Heart right ventricle (tissue), 16 donors: ENCODE data around the gene ZNF30. TPM values are rescaled to one million over a fixed set of nuclear protein-coding genes. Genes with fewer than 3 reads are reported as not detected.

Experiments used
- ATAC-seq, 8 donors: fragments of 200-7000 bp; cut with Tn5 transposase; one replicate each; pipeline ENCODE4 v1.9.1; 2020; ENCODE audit warnings: mild to moderate bottlenecking in 8 of 8, moderate library complexity in 8 of 8, moderate number of reproducible peaks in 1 of 8
- DNase-seq, 2 donors: peaks; one replicate each; pipeline ENCODE4 v3.0.0-alpha.2; 2020
- H3K27ac ChIP-seq, 10 donors: fragments of 200-600 bp; sonication (generic) in 2 of 10; one replicate each; pipeline versions ENCODE4 v1.5.0 to v1.8.0; 2020 to 2022; ENCODE audit warnings: mild to moderate bottlenecking in 3 of 10
- H3K27me3 ChIP-seq, 7 donors: fragments of 200-600 bp; one replicate each; pipeline ENCODE4 v1.8.0; 2021 to 2022; ENCODE audit warnings: mild to moderate bottlenecking in 2 of 7
- H3K36me3 ChIP-seq, 9 donors: fragments of 200-600 bp; sonication (generic) in 1 of 9; one replicate each; pipeline versions ENCODE4 v1.5.0 to v1.8.0; 2020 to 2022; ENCODE audit warnings: mild to moderate bottlenecking in 2 of 9
- H3K4me1 ChIP-seq, 9 donors: fragments of 200-600 bp; sonication (generic) in 1 of 9; one replicate each; pipeline versions ENCODE4 v1.5.0 to v1.8.0; 2020 to 2022; ENCODE audit warnings: mild to moderate bottlenecking in 4 of 9
- H3K4me3 ChIP-seq, 10 donors: fragments of 200-600 bp; sonication (generic) in 2 of 10; one replicate each; pipeline versions ENCODE4 v1.5.0 to v1.8.0; 2020 to 2022; ENCODE audit warnings: mild to moderate bottlenecking in 7 of 10, moderate library complexity in 2 of 10
- H3K9me3 ChIP-seq, 11 donors: fragments of 200-600 bp in 10 of 11; sonication (generic) in 2 of 11; one replicate each; pipeline versions ENCODE4 v1.5.0 to v1.8.0; 2013 to 2022; ENCODE audit warnings: mild to moderate bottlenecking in 2 of 11, control low read depth in 1 of 11, moderate library complexity in 1 of 11
- WGBS, 2 donors: extraction: QIAGEN DNeasy Blood & Tissue Kit; methylation state at CpG; one replicate each; pipeline ENCODE4 v1.1.7; 2013; ENCODE audit warnings: inconsistent platforms in 1 of 2; 5-methylcytosine and 5-hydroxymethylcytosine counted together
- intact Hi-C, 10 donors: fragments of 100-400 bp; cut with DNase I; formaldehyde crosslinking; loops; one replicate each; pipeline versions ENCODE4 v1.11.1 to v1.14.2; 2022
- polyA plus RNA-seq, 2 donors: library from polyadenylated mRNA; stranded (reverse); fragments of 200-250 nt; gene quantifications; one replicate each; pipeline ENCODE4 v1.2.3, GENCODE V29; 2013
- total RNA-seq, 10 donors: library from RNA; stranded (reverse); fragmentation: NEBNext Ultra II Directional in 3 of 10; extraction: Animal tissue kit (Norgen Biotek cat#: 25700) in 3 of 10; gene quantifications; one replicate each; pipeline versions ENCODE4 v1.2.1 to v1.2.4, GENCODE V29; 2021 to 2023
- TF ChIP-seq, protein P1 (sequence below), 9 donors: fragments of 200-600 bp; sonication (generic) in 2 of 9; IDR thresholded peaks; one replicate each; pipeline versions ENCODE4 v1.5.0 to v1.8.0; 2021 to 2022; ENCODE audit warnings: antibody characterized with exemption in 9 of 9, mild to moderate bottlenecking in 5 of 9, moderate library complexity in 1 of 9
- donor health status: Arrhythmogenic right ventricular cardiomyopathy.
- donor health status: ischemic (EF 13 %, LVEDD 7.1; RV severe dilation, severe dysfunction).
- donor health status: healthy with polysubstance abuse.
- donor health status: DM: no; HTN: yes; CAD: no.
- donor health status: DM: no; HTN: no; CAD: no.
- donor health status: ischemic (EF 25% LVEDD 6.9; RV normal size, moderate dysfunction).
- donor health status: ischemic (EF 25% LVEDD 5.7; RV mildly dilated, moderate dysfunction).
- donor health status: healthy.
- donor health status: DM: yes; HTN: yes; CAD: no.
- donor health status: Ischemic cardiomyopathy.
- donor health status: ischemic (EF 35%, LVEDD 5.7; RV mildly dilated, moderate dysfunction).
- donor health status: nonischemic (EF 11% LVEDD 7.7; RV severe dilation, severe dysfunction).
- donor health status: DM: yes; HTN: yes; CAD: no.
- donor health status: PGD.
- donor health status: ischemic (EF 29% LVEDD 5.4; RV normal size, mild dysfunction).
- donor health status: nonischemic (EF 23%, LVEDD 6.1; RV moderate dilation, normal function).

ZNF30 gene
- total and polyA plus RNA-seq, 12 donors, result 1.4 to 4.5 (median 2.6) TPM

DNA sequence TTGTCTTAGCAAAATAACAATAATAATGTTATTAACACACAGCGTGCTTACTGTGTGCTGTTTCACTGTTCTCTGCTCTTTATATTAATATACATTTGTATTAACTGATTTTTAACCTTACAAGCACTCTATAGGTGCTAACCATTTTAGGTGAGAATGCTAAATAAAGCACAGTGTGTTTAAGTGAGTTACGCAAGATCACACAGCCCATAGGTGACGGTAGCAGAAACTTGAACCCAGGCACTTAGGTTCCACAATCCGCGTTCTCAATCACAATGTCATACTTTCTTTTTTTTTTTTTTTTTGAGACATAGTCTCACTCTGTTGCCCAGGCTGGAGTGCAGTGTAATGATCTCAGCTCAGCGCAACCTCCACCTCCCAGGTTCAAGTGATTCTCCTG is 5.8 kb downstream of the ZNF30 start:
- no peaks in the 10 kb centered on the region for H3K9me3 ChIP-seq
- ATAC-seq (no peak), DNase-seq (no peak)
- no peak overlapping the region for H3K27ac ChIP-seq
- intact Hi-C loops, result no loop called here
- WGBS, 2 donors, result 90 to 97% methylated on average over 6 of the region's 6 CpGs
- peaks cover 0 to under 1% (median 0%) of the 10 kb centered on the region in 7 donors for H3K27me3 ChIP-seq
- no peak overlapping the region for H3K4me3 ChIP-seq
- TF ChIP-seq, protein P1, sequence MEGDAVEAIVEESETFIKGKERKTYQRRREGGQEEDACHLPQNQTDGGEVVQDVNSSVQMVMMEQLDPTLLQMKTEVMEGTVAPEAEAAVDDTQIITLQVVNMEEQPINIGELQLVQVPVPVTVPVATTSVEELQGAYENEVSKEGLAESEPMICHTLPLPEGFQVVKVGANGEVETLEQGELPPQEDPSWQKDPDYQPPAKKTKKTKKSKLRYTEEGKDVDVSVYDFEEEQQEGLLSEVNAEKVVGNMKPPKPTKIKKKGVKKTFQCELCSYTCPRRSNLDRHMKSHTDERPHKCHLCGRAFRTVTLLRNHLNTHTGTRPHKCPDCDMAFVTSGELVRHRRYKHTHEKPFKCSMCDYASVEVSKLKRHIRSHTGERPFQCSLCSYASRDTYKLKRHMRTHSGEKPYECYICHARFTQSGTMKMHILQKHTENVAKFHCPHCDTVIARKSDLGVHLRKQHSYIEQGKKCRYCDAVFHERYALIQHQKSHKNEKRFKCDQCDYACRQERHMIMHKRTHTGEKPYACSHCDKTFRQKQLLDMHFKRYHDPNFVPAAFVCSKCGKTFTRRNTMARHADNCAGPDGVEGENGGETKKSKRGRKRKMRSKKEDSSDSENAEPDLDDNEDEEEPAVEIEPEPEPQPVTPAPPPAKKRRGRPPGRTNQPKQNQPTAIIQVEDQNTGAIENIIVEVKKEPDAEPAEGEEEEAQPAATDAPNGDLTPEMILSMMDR (IDR thresholded peaks at IDR 0.05), result no peak
- peaks cover 0 to 81% (median 29%) of the 10 kb centered on the region in 9 donors for H3K36me3 ChIP-seq
- H3K4me1 ChIP-seq, result peaks cover 0 to 11% (median 5%) of the 10 kb centered on the region in 9 donors

GRCh38 chr19:34936184-34936583 is 9.5 kb downstream of the ZNF30 start:
- Histone ChIP-seq H3K4me1 (no peaks in the 10 kb centered on the region), H3K27me3 (no peaks in the 10 kb centered on the region), H3K4me3 (no peak overlapping the region), H3K27ac (no peak overlapping the region), H3K9me3 (peaks cover 0 to 21% (median 0%) of the 10 kb centered on the region in 11 donors), H3K36me3 (peaks cover 0 to 96% (median 36%) of the 10 kb centered on the region in 9 donors)
- WGBS, 2 donors, result 95 to 99% methylated on average over 4 of the region's 4 CpGs
- intact Hi-C loops, result no loop called here
- TF ChIP-seq, protein P1 (IDR thresholded peaks at IDR 0.05), result no peak
- DNase-seq, result no peak
- ATAC-seq, result no peak

DNA sequence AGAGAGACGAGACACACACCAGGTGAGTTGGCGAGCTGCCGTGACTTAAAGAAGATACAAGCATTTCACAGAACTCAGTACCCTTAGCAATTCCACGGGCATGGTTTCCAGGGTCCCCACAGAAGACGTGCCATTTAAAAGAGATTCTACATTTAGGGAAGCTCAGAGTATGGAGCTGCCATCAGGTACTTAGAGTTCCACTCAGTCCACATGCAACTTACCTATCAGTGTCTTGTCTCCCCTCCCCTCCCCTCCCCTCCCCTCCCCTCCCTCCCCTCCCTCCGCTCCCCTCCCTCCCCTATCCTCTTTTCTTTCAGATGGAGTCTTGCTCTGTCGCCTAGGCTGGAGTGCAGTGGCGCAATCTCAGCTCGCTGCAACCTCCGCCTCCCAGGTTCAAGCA is 12.2 kb downstream of the ZNF30 start:
- Histone ChIP-seq H3K4me3 (no peak overlapping the region), H3K4me1 (no peaks in the 10 kb centered on the region), H3K36me3 (peaks cover 5 to 96% (median 48%) of the 10 kb centered on the region in 9 donors), H3K27ac (no peak overlapping the region), H3K27me3 (no peaks in the 10 kb centered on the region), H3K9me3 (peaks cover 0 to 48% (median 11%) of the 10 kb centered on the region in 11 donors)
- no peak for DNase-seq
- TF ChIP-seq, protein P1 (IDR thresholded peaks at IDR 0.05), result no peak
- WGBS, 2 donors, result 89 to 95% methylated on average over 9 of the region's 10 CpGs
- ATAC-seq, result no peak
- intact Hi-C loops, result no loop called here

DNA sequence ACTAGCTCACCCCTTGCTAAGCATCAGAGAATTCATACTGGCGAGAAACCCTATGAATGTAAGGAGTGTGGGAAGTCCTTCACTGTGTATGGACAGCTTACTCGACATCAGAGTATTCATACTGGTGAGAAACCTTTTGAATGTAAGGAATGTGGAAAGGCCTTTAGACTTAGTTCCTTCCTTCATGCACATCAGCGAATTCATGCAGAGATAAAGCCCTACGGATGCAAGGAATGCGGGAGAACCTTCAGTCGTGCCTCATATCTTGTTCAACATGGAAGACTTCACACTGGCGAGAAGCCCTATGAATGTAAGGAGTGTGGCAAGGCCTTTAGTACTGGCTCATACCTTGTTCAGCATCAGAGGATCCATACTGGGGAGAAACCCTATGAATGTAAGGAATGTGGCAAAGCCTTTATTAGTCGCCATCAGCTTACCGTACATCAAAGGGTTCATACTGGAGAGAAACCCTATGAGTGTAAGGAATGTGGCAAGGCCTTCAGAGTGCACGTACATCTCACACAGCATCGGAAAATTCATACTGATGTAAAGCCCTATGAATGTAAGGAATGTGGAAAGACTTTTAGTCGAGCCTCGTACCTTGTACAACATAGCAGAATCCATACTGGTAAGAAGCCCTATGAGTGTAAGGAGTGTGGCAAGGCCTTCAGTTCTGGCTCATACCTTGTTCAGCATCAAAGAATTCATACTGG is 17.3 kb downstream of the ZNF30 start:
- no peaks in the 10 kb centered on the region for H3K4me1 ChIP-seq
- no peak for ATAC-seq
- H3K27ac ChIP-seq, result no peak overlapping the region
- no peak for DNase-seq
- intact Hi-C loops, result no loop called here
- H3K36me3 ChIP-seq, result peaks cover 5 to 74% (median 30%) of the 10 kb centered on the region in 9 donors
- no peaks in the 10 kb centered on the region for H3K27me3 ChIP-seq
- TF ChIP-seq, protein P1 (IDR thresholded peaks at IDR 0.05), result no peak
- peaks cover 0 to 99% (median 43%) of the 10 kb centered on the region in 11 donors for H3K9me3 ChIP-seq
- WGBS, 2 donors, result 95 to 97% methylated on average over 13 of the region's 13 CpGs
- H3K4me3 ChIP-seq, result no peak overlapping the region
